HCT116 (cell line): ENCODE results near the gene SNAPC4. TPM values are rescaled to one million over a fixed set of nuclear protein-coding genes. Genes with fewer than 3 reads are reported as not detected.

Experiments
- ATAC-seq: fragments of 200-7000 bp; cut with Tn5 transposase; 2 replicates; pipeline ENCODE4 v1.9.1; 2020; ENCODE audit warnings: mild to moderate bottlenecking, moderate library complexity
- BruUV-seq: library from RNA; stranded (reverse); fragments of 400-500 nt; replicated peaks from 2 replicates; lab custom pipeline; 2021; lab: Mats Ljungman, UMichigan
- CTCF ChIA-PET: fragments of 300-600 bp; sonication (Branson Sonifier 250); formaldehyde crosslinking; loops from one replicate; lab custom pipeline; 2021; ENCODE audit warnings: antibody characterized with exemption; lab: Charles Lee
- POLR2A ChIA-PET: fragments of 300-600, 350-600 bp; sonication (Branson Sonifier 250); formaldehyde crosslinking; loops from one replicate; lab custom pipeline; 2021; ENCODE audit warnings: antibody characterized with exemption; lab: Charles Lee
- RAD21 ChIA-PET, 2 experiments: fragments of 300-600 bp; sonication (Branson Sonifier 250); formaldehyde crosslinking; loops; one replicate each; lab custom pipeline; 2023; ENCODE audit warnings: low total read pairs in 2 of 2; ENCODE audit not compliant: uncharacterized antibody in 2 of 2, unreplicated experiment in 2 of 2, low non-redundant PET in 1 of 2; lab: Charles Lee
- DNase-seq: peaks from one replicate; pipeline ENCODE4 v3.0.0-alpha.2; 2010; ENCODE audit warnings: low read depth, low spot score
- H2AFZ ChIP-seq: fragments of 200-600 bp; shearing (Covaris generic), sonication (generic); 2 replicates; pipeline ENCODE4 v1.6.1; 2017; ENCODE audit warnings: low read depth, mixed run types, mixed read lengths, antibody characterized with exemption, low read length; ENCODE audit not compliant: poor library complexity, severe bottlenecking
- H3K27ac ChIP-seq: 2 replicates; pipeline ENCODE4 v1.5.1; 2012; ENCODE audit warnings: low read depth, low read length
- H3K27me3 ChIP-seq: fragments of 200-600 bp; sonication (generic); 2 replicates; pipeline ENCODE4 v1.6.1; 2016; ENCODE audit warnings: mixed run types, low read length, mixed read lengths; ENCODE audit not compliant: insufficient read depth
- H3K36me3 ChIP-seq, 2 experiments: fragments of 200-500 bp in 1 of 2; fragments of 200-600 bp in 1 of 2; sonication (Bioruptor generic) in 1 of 2; sonication (generic) in 1 of 2; 2 replicates each; pipeline versions ENCODE4 v1.5.1 to v1.6.1; 2014 to 2016; ENCODE audit warnings: low read length in 2 of 2, inconsistent platforms in 1 of 2, mixed read lengths in 1 of 2, mixed run types in 1 of 2; ENCODE audit not compliant: insufficient read depth in 2 of 2, control insufficient read depth in 1 of 2
- H3K4me1 ChIP-seq, 2 experiments: fragments of 200-600 bp in 1 of 2; sonication (generic) in 1 of 2; 2 replicates each; pipeline versions ENCODE4 v1.5.1 to v1.6.1; 2012 to 2017; ENCODE audit warnings: low read length in 2 of 2, inconsistent platforms in 1 of 2, mild to moderate bottlenecking in 1 of 2, mixed read lengths in 1 of 2, mixed run types in 1 of 2, moderate library complexity in 1 of 2; ENCODE audit not compliant: insufficient read depth in 2 of 2, control insufficient read depth in 1 of 2
- H3K4me2 ChIP-seq: fragments of 200-600 bp; sonication (generic); 2 replicates; pipeline ENCODE4 v1.6.1; 2017; ENCODE audit warnings: mixed run types, low read length, mixed read lengths
- H3K4me3 ChIP-seq, 2 experiments: fragments of 200-600 bp in 1 of 2; sonication (generic) in 1 of 2; replicated peaks in 1 of 2; 2 replicates each; pipeline ENCODE4 v1.5.1; 2011 to 2016; ENCODE audit warnings: low read length in 2 of 2, control low read depth in 1 of 2, low read depth in 1 of 2, mild to moderate bottlenecking in 1 of 2, mixed read lengths in 1 of 2, mixed run types in 1 of 2
- H3K79me2 ChIP-seq: fragments of 200-600 bp; sonication (generic); 2 replicates; pipeline ENCODE4 v1.6.1; 2017; ENCODE audit warnings: mild to moderate bottlenecking, mixed run types, low read length, moderate library complexity, mixed read lengths; ENCODE audit not compliant: insufficient read depth
- H3K9ac ChIP-seq: fragments of 200-600 bp; sonication (generic); 2 replicates; pipeline ENCODE4 v1.6.1; 2016; ENCODE audit warnings: low read length, mixed read lengths
- H3K9me2 ChIP-seq: fragments of 200-600 bp; sonication (generic), shearing (Covaris generic); 2 replicates; pipeline ENCODE4 v1.6.1; 2017; ENCODE audit warnings: mixed run types, mild to moderate bottlenecking, moderate library complexity; ENCODE audit not compliant: insufficient read depth
- H3K9me3 ChIP-seq, 2 experiments: fragments of 200-500 bp in 1 of 2; fragments of 200-600 bp in 1 of 2; sonication (Bioruptor generic) in 1 of 2; sonication (generic) in 1 of 2; 2 replicates each; pipeline ENCODE4 v1.6.1; 2014 to 2017; ENCODE audit warnings: low read length in 2 of 2, mixed read lengths in 2 of 2, inconsistent platforms in 1 of 2, low read depth in 1 of 2, mild to moderate bottlenecking in 1 of 2, mixed run types in 1 of 2, moderate library complexity in 1 of 2; ENCODE audit not compliant: control insufficient read depth in 1 of 2, insufficient read depth in 1 of 2
- H4K20me1 ChIP-seq: fragments of 200-600 bp; sonication (generic), shearing (Covaris generic); 2 replicates; pipeline ENCODE4 v1.6.1; 2017; ENCODE audit warnings: mixed run types, mild to moderate bottlenecking, moderate library complexity; ENCODE audit not compliant: insufficient read depth
- CBX3 ChIP-seq: IDR thresholded peaks from 2 replicates; pipeline ENCODE4 v1.6.1; 2012; ENCODE audit warnings: low read depth
- EGR1 ChIP-seq: IDR thresholded peaks from 2 replicates; pipeline ENCODE4 v1.6.1; 2012; ENCODE audit warnings: low read depth
- EZH2 ChIP-seq: fragments of 200-600 bp; sonication (generic); IDR thresholded peaks from 2 replicates; pipeline ENCODE4 v1.6.1; 2017; ENCODE audit warnings: antibody characterized with exemption, mixed run types
- EZH2phosphoT487 ChIP-seq: fragments of 200-600 bp; IDR thresholded peaks from 2 replicates; pipeline ENCODE4 v1.6.1; 2018; ENCODE audit warnings: antibody characterized with exemption, borderline replicate concordance
- JUND ChIP-seq: IDR thresholded peaks from 2 replicates; pipeline ENCODE4 v1.6.1; 2012
- RAD21 ChIP-seq: IDR thresholded peaks from 2 replicates; pipeline ENCODE4 v1.6.1; 2012; ENCODE audit warnings: low read depth, mild to moderate bottlenecking
- SRF ChIP-seq: IDR thresholded peaks from 2 replicates; pipeline ENCODE4 v1.6.1; 2012; ENCODE audit warnings: low read depth
- YY1 ChIP-seq: IDR thresholded peaks from 2 replicates; pipeline ENCODE4 v1.6.1; 2011; ENCODE audit warnings: low read length, low read depth, moderate library complexity, mild to moderate bottlenecking; ENCODE audit not compliant: insufficient replicate concordance; ENCODE audit errors: extremely low read depth
- ZFX ChIP-seq: fragments of 450-650 bp; IDR thresholded peaks from 2 replicates; pipeline ENCODE4 v1.6.1; 2017
- intact Hi-C: fragments of 100-400 bp; cut with micrococcal nuclease; formaldehyde crosslinking; loops from 2 replicates; pipeline ENCODE4 v1.10.0; 2022
- total RNA-seq: library from RNA; stranded (reverse); gene quantifications from one replicate; pipeline ENCODE4 v1.2.1, GENCODE V29; 2021; ENCODE audit not compliant: unreplicated experiment
- TF ChIP-seq, protein P1 (sequence below): IDR thresholded peaks from 2 replicates; pipeline ENCODE4 v1.6.1; 2012

SNAPC4 gene
- total RNA-seq, 1 experiment from 2014 or later = 20.4 TPM

DNA sequence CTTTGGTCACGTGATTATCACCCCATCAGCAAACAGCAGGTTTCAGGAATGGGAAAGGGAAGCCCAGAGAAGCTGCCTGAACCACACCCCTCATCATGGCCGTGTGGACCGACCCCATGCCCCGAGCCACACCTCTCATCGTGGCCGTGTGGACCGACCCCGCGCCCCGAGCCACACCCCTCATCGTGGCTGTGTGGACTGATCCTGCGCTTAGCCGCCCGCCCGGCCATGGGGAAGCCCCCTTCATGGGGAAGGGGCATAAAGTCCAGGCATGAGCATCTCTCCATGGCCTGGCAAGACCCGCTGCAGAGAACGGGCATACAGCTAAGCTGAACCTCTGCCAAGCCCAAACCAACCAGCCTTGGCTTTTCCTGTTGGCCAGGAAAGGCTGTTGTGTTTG is 6.4 kb downstream of the SNAPC4 start (continued):
- no peak for TF ChIP-seq EZH2
- TF ChIP-seq EGR1 = no peak
- no peak for TF ChIP-seq ZFX

- ATAC-seq (no peak), DNase-seq (no peak)
- H2AFZ ChIP-seq = no peak overlapping the region
- CTCF ChIA-PET = no interaction called here
- H4K20me1 ChIP-seq = no peaks in the 10 kb centered on the region
- no peaks in the 10 kb centered on the region for H3K27me3 ChIP-seq
- H3K4me3 ChIP-seq = no peak overlapping the region
- H3K4me2 ChIP-seq = no peak overlapping the region
- H3K9ac ChIP-seq = no peak overlapping the region
- H3K79me2 ChIP-seq = peaks cover 39% of the 10 kb centered on the region
- H3K27ac ChIP-seq = no peak overlapping the region
- no peaks in the 10 kb centered on the region for H3K4me1 ChIP-seq
- POLR2A ChIA-PET = no interaction called here
- no peaks in the 10 kb centered on the region for H3K9me3 ChIP-seq
- peaks cover 55 to 64% of the 10 kb centered on the region in 2 experiments for H3K36me3 ChIP-seq
- RAD21 ChIA-PET = no interaction called here
- no TSS peak for BruUV-seq
- intact Hi-C loops = no loop called here
- no peaks in the 10 kb centered on the region for H3K9me2 ChIP-seq
- TF ChIP-seq RAD21 (no peak), EZH2phosphoT487 (no peak), YY1 (no peak), SRF (no peak), JUND (no peak), CBX3 (no peak), EZH2 (no peak)
- TF ChIP-seq, protein P1, sequence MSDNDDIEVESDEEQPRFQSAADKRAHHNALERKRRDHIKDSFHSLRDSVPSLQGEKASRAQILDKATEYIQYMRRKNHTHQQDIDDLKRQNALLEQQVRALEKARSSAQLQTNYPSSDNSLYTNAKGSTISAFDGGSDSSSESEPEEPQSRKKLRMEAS = no peak
Measured at GRCh38 chr9:136392538-136393449, 7.2 kb downstream of the SNAPC4 start.
